Right lobe of liver (tissue), 4 donors: ENCODE data around the gene CD274.

Experiments
- POLR2A ChIP-seq: fragments of 450-650 bp; IDR thresholded peaks from one replicate; pipeline ENCODE4 v1.6.1; 2017; ENCODE audit warnings: antibody characterized with exemption, mild to moderate bottlenecking
- TF ChIP-seq, protein P1 (sequence below), 4 donors: fragments of 200-600 bp in 3 of 4; fragments of 450-650 bp in 1 of 4; IDR thresholded peaks; one replicate each; pipeline versions ENCODE4 v1.5.1 to v1.8.0; 2016 to 2022; ENCODE audit warnings: antibody characterized with exemption in 4 of 4, mild to moderate bottlenecking in 2 of 4
- donor health status: DM: no; HTN: no; CAD: no.
- donor health status: DM: no; HTN: no; CAD: no.
- donor health status: DM: no; HTN: yes; CAD: no.

DNA sequence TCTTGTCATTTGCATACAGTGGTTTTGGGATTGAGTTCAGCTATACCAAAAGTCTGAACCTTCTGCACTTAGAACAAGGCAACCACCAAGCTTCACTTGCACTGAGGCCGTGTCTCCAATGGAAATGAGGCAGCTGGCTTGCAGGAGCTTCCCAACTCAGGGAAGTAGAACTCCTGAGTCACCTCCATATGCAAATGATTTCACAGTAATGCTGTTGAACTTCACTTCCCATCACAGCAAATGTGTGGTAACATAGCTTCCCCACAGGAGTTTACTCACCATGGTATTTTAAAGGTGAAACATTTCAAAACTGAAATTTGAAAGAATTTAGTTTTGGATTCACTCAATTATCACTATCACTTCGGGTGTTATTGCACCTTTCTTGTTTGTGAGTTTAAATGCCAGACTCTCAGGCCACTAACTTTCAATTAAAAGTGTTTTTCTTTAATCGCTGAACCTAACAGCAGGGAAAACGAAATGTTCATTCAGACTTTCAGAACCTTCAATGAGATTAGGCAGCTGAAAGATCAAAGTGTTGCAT lies 9.0 kb downstream of the CD274 start:
- TF ChIP-seq, protein P1, sequence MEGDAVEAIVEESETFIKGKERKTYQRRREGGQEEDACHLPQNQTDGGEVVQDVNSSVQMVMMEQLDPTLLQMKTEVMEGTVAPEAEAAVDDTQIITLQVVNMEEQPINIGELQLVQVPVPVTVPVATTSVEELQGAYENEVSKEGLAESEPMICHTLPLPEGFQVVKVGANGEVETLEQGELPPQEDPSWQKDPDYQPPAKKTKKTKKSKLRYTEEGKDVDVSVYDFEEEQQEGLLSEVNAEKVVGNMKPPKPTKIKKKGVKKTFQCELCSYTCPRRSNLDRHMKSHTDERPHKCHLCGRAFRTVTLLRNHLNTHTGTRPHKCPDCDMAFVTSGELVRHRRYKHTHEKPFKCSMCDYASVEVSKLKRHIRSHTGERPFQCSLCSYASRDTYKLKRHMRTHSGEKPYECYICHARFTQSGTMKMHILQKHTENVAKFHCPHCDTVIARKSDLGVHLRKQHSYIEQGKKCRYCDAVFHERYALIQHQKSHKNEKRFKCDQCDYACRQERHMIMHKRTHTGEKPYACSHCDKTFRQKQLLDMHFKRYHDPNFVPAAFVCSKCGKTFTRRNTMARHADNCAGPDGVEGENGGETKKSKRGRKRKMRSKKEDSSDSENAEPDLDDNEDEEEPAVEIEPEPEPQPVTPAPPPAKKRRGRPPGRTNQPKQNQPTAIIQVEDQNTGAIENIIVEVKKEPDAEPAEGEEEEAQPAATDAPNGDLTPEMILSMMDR (IDR thresholded peaks at IDR 0.05): no peak
- TF ChIP-seq POLR2A: no peak
